ENCODE measurements around the gene CRY1.

The CRY1 gene

GRCh38 chr12:106945261-106945851, 148.0 kb downstream of the CRY1 start:
- H3K36me3 ChIP-seq (ENCODE audit: control insufficient read depth, insufficient read depth, low read length): no peaks in the 10 kb centered on the region
- H3K27me3 ChIP-seq (ENCODE audit: control insufficient read depth, insufficient read depth, low read length): no peaks in the 10 kb centered on the region
- H3K9ac ChIP-seq (ENCODE audit: low read depth, low read length): no peak overlapping the region
- H3K4me1 ChIP-seq (ENCODE audit: control insufficient read depth, insufficient read depth, low read length): no peaks in the 10 kb centered on the region
- no peak overlapping the region for H3K27ac ChIP-seq (ENCODE audit: low read depth, low read length)
- no peak overlapping the region for H3K4me3 ChIP-seq (ENCODE audit: low read depth, low read length)
- peaks cover 29% of the 10 kb centered on the region for H3K9me3 ChIP-seq (ENCODE audit: control insufficient read depth, insufficient read depth, low read length)

GRCh38 chr12:106942775-106943174, 150.6 kb downstream of the CRY1 start:
- H3K4me3 ChIP-seq (ENCODE audit: low read depth, low read length): no peak overlapping the region
- H3K9ac ChIP-seq (ENCODE audit: low read depth, low read length): no peak overlapping the region
- no peaks in the 10 kb centered on the region for H3K36me3 ChIP-seq (ENCODE audit: control insufficient read depth, insufficient read depth, low read length)
- H3K9me3 ChIP-seq (ENCODE audit: control insufficient read depth, insufficient read depth, low read length): peaks cover 42% of the 10 kb centered on the region
- H3K27ac ChIP-seq (ENCODE audit: low read depth, low read length): no peak overlapping the region
- H3K27me3 ChIP-seq (ENCODE audit: control insufficient read depth, insufficient read depth, low read length): no peaks in the 10 kb centered on the region
- H3K4me1 ChIP-seq (ENCODE audit: control insufficient read depth, insufficient read depth, low read length): no peaks in the 10 kb centered on the region

- H3K27ac ChIP-seq (ENCODE audit: low read depth, low read length): no peak overlapping the region
- H3K9me3 ChIP-seq (ENCODE audit: control insufficient read depth, insufficient read depth, low read length): peaks cover 37% of the 10 kb centered on the region
- H3K4me3 ChIP-seq (ENCODE audit: low read depth, low read length): no peak overlapping the region
- no peaks in the 10 kb centered on the region for H3K4me1 ChIP-seq (ENCODE audit: control insufficient read depth, insufficient read depth, low read length)
- no peaks in the 10 kb centered on the region for H3K27me3 ChIP-seq (ENCODE audit: control insufficient read depth, insufficient read depth, low read length)
- H3K36me3 ChIP-seq (ENCODE audit: control insufficient read depth, insufficient read depth, low read length): no peaks in the 10 kb centered on the region
- no peak overlapping the region for H3K9ac ChIP-seq (ENCODE audit: low read depth, low read length)
These were observed 151.7 kb downstream of the CRY1 start for GRCh38 chr12:106941481-106942156.
